Activated T-cell treated with anti-CD3 and anti-CD28 coated beads for 4 hours (primary cell): ENCODE measurements around the gene SZT2.
"Not testable (repeated sequence)": the region's sequence is repeated elsewhere in the genome, so short reads cannot be mapped to it uniquely, and the experiment has no call there.

Experiments
- DNase-seq: peaks from one replicate; pipeline ENCODE4 v3.0.0-alpha.2; 2020

The SZT2 gene

DNA sequence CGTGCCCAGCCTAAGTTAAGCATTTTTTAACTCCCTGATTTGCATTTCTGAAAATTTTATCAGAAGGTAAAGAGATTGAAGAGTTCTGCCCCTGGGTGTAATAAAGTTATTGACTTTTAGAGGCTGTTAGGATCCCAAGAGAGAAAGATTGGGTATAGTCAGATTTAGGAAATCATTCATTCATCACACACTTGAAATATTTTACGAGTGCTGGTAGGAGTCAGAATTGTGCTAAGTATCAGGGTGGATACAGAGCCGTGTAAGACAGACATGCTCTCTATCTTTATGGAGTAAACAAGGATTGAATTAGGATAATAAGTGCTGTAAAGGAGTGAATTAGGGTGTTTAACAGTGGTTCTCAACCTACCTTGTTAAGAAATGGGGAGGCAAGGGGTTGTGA lies 3.0 kb downstream of the SZT2 start:
- no peak for DNase-seq

GRCh38 chr1:43395523-43395922 lies 5.8 kb downstream of the SZT2 start:
- no peak for DNase-seq

GRCh38 chr1:43396059-43396458 lies 6.4 kb downstream of the SZT2 start:
- no peak for DNase-seq

GRCh38 chr1:43398227-43398626 lies 8.5 kb downstream of the SZT2 start:
- no peak for DNase-seq

DNA sequence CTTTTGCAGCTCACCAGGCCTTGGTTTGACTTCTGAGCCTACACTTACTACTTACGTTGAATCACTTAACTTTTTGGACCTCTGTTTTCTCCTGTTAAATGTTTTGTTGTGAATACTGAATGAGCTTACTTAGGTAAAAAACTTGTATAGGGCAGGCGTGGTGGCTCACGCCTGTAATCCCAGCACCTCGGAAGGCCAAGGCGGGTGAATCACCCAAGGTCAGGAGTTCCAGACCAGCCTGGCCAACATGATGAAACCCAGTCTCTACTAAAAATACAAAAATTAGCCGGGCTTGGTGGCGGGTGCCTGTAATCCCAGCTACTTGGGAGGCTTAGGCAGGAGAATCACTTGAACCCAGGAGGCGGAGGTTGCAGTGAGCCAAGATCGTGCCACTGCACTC lies 10.7 kb downstream of the SZT2 start:
- DNase-seq = not testable (repeated sequence)

GRCh38 chr1:43402089-43402865 lies 12.6 kb downstream of the SZT2 start:
- no peak for DNase-seq

DNA sequence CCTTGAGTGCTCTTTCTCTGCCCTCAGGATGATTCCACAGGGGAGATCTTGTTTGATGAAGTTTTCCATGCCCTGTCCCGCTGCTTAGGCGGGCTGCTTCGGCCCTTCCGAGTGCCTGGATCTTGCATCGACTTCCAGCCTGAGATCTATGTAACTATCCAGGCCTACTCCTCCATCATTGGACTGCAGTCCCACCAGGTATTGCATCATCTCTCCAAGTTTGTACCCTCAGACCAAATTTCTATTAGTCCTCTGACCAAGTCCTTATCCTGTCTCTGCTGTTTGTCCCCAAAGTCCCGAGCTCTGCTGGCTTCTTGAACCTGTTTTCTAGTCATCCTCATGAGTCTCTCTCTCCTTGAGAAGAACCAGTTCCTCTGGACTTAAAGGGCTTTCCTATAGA lies 14.7 kb downstream of the SZT2 start:
- no peak for DNase-seq

GRCh38 chr1:43405219-43405875 lies 15.6 kb downstream of the SZT2 start:
- no peak for DNase-seq

DNA sequence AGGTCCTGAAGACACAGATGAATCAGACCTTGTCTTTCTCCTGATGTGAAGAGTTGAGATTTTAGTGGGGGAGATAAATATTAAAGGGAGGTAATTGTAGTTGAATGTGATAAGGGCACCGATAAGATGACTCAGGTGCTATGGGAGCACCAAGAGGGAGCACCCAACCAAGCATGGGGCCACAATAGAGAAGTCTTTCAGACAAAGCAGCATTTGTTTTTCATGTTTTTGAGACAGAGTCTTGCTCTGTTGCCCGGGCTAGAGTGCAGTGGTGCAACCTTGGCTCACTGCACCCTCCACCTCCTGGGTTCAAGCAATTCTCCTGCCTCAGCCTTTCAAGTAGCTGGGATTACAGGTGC lies 16.2 kb downstream of the SZT2 start:
- no peak for DNase-seq

GRCh38 chr1:43410571-43410970 lies 20.9 kb downstream of the SZT2 start:
- DNase-seq = no peak

DNA sequence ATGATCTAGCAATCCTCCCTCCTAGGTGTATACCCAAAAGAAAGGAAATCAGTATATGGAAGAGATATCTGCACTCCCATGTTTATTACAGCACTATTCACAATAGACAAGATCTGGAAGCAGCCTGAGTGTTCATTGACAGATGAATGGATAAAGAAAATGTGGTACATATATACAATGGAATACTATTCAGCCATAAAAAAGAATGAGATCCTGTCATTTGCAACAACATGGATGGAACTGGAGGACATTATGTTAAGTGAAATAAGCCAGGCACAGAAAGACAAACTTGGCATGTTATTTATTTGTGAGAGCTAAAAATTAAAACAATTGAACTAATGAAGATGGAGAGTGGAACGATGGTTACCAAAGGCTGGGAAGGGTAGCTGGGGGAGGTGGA lies 23.7 kb downstream of the SZT2 start:
- not testable (repeated sequence) for DNase-seq

- peak; percentile 59 for DNase-seq
Measured at GRCh38 chr1:43414634-43415223, 25.0 kb downstream of the SZT2 start.

DNA sequence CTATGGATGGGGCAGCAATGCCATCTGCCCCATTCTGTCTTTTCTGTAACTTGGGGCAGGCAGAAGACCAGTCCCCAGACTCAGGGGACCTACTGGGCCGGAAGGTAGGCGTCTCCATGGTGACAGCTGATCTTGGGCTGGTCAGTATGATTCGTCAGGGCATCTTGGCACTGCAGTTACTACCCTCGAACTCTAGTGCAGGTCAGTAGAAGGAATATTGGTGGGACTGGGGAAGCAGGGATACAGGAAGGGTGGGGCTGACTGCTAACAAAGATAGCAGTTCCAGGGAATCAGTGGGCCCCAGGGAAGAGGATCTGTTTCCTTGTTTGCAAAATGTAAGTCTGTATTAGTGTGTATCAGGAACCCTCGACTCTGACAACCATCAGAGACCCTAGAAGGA lies 26.2 kb downstream of the SZT2 start:
- DNase-seq = no peak

DNA sequence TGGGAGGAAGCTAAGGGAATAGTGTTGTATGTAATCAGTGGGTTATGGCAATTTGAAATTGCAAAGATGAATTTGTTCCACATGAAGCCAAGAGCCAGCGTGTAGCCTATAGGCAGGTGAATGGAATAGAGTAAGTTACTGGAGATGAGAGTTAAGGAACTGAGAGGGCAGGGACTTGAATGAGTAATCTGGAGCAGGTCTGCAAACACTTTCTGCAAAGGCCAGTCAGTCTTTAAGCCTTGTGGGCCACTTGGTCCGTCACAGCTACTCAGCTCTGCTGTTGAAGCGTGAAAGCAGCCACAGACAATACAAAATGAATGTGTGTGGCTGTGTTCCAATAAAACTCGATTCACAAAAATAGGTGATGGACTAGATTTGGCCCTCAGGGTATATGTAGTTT lies 29.2 kb downstream of the SZT2 start:
- DNase-seq = no peak

- no peak for DNase-seq
Measured at GRCh38 chr1:43419627-43420425, 30.1 kb downstream of the SZT2 start.

DNA sequence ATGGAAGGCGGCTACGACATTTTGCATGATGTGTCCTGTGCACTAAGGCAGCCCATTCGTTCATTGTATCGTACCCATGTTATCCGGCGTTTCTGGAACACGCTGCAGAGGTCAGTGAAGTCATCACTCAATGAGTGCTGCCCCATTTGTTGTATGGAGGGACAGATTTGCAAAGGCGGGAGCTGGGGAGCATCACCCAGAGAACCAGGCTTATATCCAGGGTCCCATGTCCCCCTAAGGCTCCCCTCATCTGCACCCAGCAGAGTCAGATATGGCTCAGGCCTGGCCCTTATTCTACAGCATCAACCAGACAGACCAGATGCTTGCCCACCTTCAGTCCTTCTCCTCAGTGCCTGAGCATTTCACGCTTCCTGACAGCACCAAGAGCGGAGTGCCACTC lies 31.2 kb downstream of the SZT2 start:
- DNase-seq = no peak

- DNase-seq = no peak
Measured at GRCh38 chr1:43421396-43421795, 31.7 kb downstream of the SZT2 start.

- DNase-seq = no peak
Measured at GRCh38 chr1:43421976-43422750, 32.5 kb downstream of the SZT2 start.

GRCh38 chr1:43422995-43423671 lies 33.4 kb downstream of the SZT2 start:
- no peak for DNase-seq

DNA sequence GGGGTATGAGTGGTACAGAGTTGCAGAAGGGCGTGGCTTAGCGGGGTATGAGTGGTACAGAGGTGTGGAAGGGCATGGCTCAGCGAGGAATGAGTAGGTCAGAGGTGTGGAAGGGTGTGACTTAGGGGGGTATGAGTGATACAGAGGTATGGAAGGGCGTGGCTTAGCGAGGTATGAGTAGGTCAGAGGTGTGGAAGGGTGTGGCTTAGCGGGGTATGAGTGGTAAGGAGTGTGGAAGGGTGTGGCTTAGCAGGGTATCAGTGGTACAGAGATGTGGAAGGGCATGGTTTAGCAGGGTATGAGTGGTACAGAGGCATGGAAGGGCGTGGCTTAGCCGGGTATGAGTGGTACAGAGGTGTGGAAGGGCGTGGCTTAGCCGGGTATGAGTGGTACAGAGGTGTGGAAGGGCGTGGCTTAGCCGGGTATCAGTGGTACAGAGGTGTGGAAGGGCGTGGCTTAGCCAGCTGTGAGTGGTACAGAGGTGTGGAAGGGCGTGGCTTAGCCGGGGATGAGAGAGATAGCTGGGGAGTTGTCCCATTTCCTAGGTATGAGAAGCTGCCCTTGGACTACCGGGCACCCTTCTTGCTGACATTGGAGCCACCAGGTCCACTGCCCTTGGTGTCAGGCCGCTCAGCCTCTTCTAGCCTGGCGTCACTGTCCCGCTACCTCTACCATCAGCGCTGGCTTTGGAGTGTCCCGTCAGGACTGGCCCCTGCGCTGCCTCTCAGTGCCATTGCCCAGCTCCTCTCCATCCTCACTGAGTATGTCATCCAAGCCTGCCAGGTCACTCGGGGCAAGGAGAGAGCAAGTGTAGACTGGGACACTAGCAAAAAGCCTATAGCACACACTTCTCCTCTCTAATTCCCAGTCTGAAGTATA lies 34.2 kb downstream of the SZT2 start:
- DNase-seq = no peak

- no peak for DNase-seq
Measured at GRCh38 chr1:43425045-43425444, 35.3 kb downstream of the SZT2 start.
